GM23338 (cell line): ENCODE measurements around the gene GGA2.
"Not testable (repeated sequence)": the region's sequence is repeated elsewhere in the genome, so short reads cannot be mapped to it uniquely, and the experiment has no call there.

Source experiments
- CTCF ChIP-seq, 2 experiments: fragments of 200-600 bp in 1 of 2; sonication (generic) in 1 of 2; conservative IDR thresholded peaks; 2 replicates each; pipeline versions ENCODE4 v1.5.1 to v1.6.1; 2016 to 2017; ENCODE audit warnings: antibody characterized with exemption in 2 of 2, low read depth in 2 of 2, mild to moderate bottlenecking in 2 of 2, moderate library complexity in 1 of 2
- EZH2 ChIP-seq: fragments of 200-600 bp; sonication (generic); IDR thresholded peaks from one replicate; pipeline ENCODE4 v1.8.0; 2017; ENCODE audit warnings: antibody characterized with exemption, mild to moderate bottlenecking, low read depth; ENCODE audit not compliant: unreplicated experiment
- JUNB ChIP-seq: IDR thresholded peaks from one replicate; pipeline ENCODE4 v1.6.1; 2016; ENCODE audit warnings: antibody characterized with exemption; ENCODE audit not compliant: unreplicated experiment

GRCh38 chr16:23540817-23541178, 30.5 kb upstream of the GGA2 start:
- not testable (repeated sequence) for TF ChIP-seq JUNB; EZH2; CTCF (conservative IDR thresholded peaks at IDR 0.05; ENCODE audit: low read depth in 2 of 2)
